HG02884 (cell line): ENCODE data around the gene SLC12A7.
"Not testable (repeated sequence)": the region's sequence is repeated elsewhere in the genome, so short reads cannot be mapped to it uniquely, and the experiment has no call there.

ENCODE experiments used
- ATAC-seq: cut with Tn5 transposase; IDR thresholded peaks from one replicate; pipeline ENCODE4 v1.9.1; 2021; ENCODE audit warnings: mild to moderate bottlenecking, moderate library complexity; ENCODE audit not compliant: unreplicated experiment

SLC12A7 gene

GRCh38 chr5:1083026-1083425, 28.8 kb downstream of the SLC12A7 start:
- ATAC-seq = not testable (repeated sequence)

DNA sequence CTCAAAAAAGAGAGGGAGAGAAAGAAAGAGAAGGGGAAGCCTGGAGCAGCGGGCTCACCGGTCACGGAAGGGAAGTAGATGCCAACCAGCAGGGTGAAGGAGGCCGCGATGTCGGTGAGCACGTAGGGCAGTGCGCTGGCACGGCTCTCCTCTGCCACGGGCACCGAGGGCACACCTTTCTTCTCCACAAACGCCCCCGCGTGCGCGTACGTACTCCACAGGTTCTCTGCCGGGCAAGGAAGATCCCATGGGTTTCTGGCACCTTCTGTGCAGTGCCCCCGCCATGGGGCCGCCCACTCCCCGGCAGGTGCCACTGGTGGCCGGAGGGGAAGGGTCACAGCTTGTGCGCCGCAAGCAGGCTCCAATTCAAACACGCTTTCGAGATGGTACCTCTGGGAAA, 30.3 kb downstream of the SLC12A7 start:
- ATAC-seq = no peak

DNA sequence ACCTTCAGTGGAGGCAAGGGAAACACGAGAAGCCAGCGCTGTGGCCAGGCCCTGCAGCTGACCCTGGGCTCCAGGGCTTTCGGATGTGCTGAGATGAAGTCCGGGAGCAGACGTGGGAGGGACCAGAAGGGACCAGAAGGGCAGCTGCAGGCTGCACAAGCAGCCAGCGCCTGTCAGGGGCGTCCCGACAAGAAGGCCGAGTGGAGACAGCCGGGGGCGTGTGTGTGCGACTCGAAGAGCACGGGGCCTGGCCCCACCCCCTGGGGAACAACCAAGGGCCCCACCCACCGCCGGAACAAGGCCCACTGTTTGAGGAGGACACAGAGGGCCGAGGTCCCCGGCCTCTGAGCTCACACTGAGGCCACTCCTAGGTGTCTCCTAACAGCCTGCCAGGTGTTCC, 31.4 kb downstream of the SLC12A7 start:
- no peak for ATAC-seq

DNA sequence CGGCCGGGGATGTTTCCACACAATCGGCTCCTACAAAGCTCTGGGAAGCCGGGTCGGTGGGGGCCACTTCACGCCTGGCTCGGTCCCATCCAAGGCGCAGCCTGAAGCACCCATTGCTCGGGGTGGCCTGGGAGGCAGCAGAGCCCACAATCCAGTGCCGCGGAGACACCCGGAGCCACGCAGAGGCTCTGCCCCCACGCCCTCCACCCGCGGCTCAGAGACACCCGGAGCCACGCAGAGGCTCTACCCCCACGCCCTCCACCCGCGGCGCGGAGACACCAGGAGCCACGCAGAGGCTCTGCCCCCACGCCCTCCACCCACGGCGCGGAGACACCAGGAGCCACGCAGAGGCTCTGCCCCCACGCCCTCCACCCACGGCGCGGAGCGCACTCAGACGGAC, 31.9 kb downstream of the SLC12A7 start:
- ATAC-seq = no peak

DNA sequence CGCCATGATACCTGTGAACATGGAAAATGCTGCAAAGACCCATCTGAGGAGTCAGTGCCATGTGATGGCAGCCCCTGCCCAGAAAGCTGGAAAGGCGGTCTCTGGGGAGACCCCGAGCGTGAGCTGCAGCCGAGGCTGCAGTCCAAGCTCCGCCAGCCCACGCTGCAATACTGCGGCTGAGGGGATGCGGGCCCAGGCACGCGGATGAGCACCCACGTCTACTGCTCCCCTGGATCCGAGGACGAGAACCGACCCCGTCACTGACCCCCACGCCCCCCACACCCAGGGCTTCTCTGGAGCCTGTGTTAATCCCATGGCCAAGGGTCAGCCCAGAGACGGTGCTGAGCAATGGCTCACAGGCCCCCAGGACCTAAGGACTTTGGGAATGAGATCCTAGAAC, 32.4 kb downstream of the SLC12A7 start:
- no peak for ATAC-seq

GRCh38 chr5:1078851-1079250, 33.0 kb downstream of the SLC12A7 start:
- ATAC-seq = no peak

GRCh38 chr5:1078206-1078605, 33.7 kb downstream of the SLC12A7 start:
- no peak for ATAC-seq

- ATAC-seq = no peak
Measured at GRCh38 chr5:1077491-1078020, 34.3 kb downstream of the SLC12A7 start.

DNA sequence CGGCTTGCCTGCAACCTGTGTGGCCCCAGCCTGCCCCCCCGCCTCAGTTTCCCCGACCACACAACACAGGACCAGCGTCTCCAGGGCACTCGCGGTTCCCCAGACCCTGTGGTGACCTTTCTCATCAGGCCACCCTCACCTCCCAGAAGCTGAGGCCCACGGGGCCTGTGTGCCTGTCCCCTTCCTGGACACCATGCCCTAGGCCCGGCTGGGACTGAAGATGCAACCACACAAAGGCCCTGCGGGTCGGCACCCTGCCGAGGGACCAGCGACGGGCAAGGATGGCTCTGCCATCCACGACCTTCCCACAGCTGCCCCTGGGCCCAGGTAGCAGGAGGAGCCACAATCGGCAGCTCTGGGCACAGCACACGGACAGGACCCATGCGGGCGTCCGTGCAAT, 34.8 kb downstream of the SLC12A7 start:
- no peak for ATAC-seq

DNA sequence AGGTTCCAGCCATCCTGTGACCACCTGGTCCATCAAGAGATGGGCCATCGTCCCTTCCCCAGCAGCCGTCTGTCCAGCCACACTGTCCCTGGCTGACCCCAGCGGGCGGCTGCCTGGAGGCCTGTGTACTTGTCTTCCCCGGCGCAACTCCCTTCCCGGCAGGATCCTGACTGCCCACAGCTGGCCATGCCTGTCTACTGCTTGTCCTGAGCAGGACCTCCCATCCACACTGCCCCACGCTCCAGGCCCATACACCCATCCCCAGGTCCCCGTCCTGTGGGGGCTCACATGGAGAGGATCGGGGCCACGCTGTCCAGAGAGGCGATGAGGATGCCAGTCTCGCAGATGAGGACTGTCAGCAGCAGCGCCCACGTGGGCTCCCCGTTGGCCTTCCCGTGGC, 35.5 kb downstream of the SLC12A7 start:
- no peak for ATAC-seq

- ATAC-seq = no peak
Measured at GRCh38 chr5:1075931-1076330, 35.9 kb downstream of the SLC12A7 start.

GRCh38 chr5:1075555-1075881, 36.3 kb downstream of the SLC12A7 start:
- ATAC-seq = no peak

- no peak for ATAC-seq
Measured at GRCh38 chr5:1074816-1075554, 36.9 kb downstream of the SLC12A7 start.

GRCh38 chr5:1074226-1074625, 37.6 kb downstream of the SLC12A7 start:
- ATAC-seq = no peak

DNA sequence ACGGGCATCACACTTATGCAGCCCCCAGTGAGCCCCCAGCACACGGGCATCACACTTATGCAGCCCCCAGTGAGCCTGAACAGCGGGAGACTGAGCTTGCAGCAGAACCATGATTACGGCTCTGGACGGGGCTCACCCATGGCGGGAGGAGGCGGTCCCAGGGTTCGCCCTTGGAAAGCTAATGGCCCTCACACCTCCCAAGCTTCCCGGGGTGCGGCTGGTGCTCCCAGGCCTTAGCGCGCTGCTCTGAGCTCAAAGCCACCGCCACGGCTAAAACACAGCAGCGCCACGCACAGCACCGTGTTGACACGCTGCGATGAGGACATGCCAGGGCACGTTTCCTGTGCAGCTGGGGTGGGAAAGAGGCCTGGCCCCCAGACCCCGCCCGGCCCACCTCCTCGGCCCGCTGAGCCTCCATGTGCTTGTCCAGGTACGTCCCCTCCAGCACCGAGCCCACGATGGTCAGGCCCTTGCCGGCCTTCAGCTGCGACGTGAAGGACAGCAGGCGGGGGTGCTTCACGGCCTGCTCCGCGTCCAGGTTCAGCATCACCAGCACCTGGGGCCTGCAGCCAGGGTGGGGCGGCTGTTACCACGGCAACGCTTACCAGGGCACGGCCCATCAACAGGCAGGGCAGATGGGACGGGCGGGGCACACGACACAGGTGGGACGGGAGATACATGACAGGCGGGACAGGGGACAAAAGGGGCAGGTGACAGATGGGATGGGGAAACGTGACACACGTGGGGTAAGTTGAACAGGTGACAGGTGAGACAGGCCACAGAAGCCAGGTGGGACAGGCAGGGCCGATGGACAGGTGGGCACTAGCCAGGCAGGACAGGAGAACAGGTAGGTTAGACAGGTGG, 38.4 kb downstream of the SLC12A7 start:
- no peak for ATAC-seq

- no peak for ATAC-seq
Measured at GRCh38 chr5:1069720-1070088, 42.2 kb downstream of the SLC12A7 start.

DNA sequence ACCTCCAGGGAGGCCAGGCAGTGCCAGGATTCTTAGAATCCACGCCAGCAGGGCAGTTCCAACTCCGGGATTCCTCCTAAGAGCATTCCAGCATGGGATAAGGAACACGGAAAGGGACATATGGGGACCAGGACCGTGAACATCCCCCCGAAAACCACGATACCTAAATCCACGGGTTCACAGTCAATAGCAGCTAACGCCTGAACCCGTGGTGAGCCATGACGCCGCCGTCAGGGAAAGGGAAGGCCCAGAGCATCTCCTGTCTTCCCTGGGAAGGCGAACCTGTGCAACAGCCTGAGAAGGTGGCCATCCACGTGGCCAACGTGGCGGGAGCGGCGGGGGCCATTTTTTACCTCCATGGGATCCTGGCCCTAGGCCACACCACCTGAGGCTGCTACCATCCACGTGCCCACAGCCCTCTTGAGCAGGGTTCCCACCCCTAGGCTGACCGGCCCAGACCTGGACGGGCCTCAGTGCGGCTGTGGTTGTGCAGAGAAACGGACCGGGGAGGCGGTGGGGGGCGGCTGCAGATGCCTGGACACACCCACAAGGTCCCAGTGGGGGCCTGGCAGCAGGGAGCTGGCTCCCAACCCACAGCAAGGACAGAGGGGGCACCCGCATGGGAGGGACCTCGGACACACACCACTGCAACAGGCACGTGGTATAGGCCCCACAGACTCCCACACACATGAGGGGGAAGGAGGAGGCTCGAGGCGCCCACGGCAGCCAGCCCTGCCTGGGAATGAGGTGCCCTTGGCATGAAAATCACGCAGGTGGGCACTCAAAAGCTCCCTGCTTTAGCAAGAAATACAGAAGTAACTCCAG, 42.8 kb downstream of the SLC12A7 start:
- no peak for ATAC-seq

GRCh38 chr5:1068204-1068894, 43.5 kb downstream of the SLC12A7 start:
- ATAC-seq = no peak

DNA sequence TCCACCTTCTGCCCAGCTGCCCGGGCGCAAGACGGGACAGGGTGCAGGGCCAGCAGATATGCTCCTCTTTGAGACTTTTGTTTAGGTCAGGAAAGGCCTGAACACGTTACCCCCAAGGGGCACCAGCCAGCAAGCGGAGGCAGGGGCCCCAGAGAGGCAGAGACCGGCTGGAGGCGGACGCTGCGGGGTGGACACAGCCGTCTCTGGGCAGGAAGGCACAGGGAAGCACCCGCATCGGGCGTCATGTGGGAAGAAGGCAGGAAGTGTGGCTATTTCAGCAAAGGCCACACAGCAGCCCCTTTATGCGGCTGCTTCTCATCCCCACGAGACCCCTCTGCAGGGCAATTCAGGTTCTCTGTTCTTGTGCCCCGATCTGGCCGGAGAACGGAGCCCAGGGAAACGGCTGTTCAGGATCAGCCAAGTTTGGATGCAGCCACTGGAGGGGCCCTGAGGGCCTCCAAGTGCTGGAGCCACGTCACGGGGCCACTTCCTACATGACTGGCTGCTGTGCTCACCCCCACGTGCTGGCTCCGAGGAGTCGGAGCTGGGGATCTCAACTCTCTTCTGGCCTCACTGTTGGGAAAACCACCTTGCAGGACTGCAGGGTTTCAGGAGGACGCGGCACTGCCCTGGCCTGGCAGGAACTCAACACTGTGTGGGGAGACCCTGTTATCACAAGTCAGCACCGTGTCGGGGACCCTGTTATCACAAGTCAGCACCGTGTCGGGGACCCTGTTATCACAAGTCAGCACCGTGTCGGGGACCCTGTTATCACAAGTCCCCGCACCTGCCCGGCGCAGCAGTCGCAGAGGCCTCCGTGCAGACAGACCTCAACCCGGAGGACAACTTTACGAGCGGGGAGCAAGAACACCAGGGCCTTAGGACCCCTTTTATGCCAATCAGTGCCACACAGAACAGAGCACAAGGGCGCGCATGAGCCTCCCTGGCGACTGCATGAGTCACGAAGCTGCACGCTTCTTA, 44.4 kb downstream of the SLC12A7 start:
- ATAC-seq = no peak

DNA sequence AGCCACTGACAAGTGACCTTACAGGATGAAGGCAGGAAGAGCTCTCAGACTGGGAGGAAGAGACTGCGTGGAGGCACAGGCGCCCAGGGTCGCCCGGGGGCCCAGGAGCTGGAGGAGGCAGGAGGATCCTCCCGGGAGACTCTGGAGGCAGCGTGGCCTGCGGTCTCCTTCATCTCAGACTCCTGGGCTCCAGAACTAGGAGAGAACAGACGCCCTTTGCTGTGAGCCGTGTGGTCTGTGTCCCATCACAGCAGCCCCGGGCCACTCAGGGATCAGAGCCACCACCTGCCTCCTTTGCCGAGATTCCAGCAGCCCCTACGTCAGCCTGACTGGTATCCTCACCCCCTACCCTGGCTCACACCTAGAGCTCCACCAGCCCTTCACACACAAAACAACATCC, 45.2 kb downstream of the SLC12A7 start:
- ATAC-seq = no peak
